ENCODE measurements around the gene TSHZ2. TPM values are rescaled to one million over a fixed set of nuclear protein-coding genes. Genes with fewer than 3 reads are reported as not detected.

TSHZ2 gene
- polyA plus RNA-seq, 1 donor from 2014 or later, result 4.6 TPM

- Histone ChIP-seq H2AFZ (ENCODE audit: low read depth, low read length) (no peak overlapping the region), H3K36me3 (ENCODE audit: insufficient read depth, low read length) (no peaks in the 10 kb centered on the region), H3K9me3 (ENCODE audit: low read length) (no peaks in the 10 kb centered on the region), H3K4me2 (ENCODE audit: low read length) (no peak overlapping the region), H3K27me3 (ENCODE audit: insufficient read depth, low read depth, low read length) (no peaks in the 10 kb centered on the region), H3K79me2 (replicated peaks; ENCODE audit: insufficient read depth, low read length) (no peaks in the 10 kb centered on the region), H3F3A (ENCODE audit: insufficient read depth, low read length, poor library complexity, severe bottlenecking) (no peaks in the 10 kb centered on the region), H4K20me1 (ENCODE audit: insufficient read depth) (no peaks in the 10 kb centered on the region), H3K4me3 (ENCODE audit: low read length) (no peak overlapping the region), H3K9ac (ENCODE audit: low read length) (no peak overlapping the region), H3K9me2 (ENCODE audit: insufficient read depth, low read length) (no peaks in the 10 kb centered on the region), H3K27ac (ENCODE audit: low read length) (no peak overlapping the region)
- no peak for TF ChIP-seq POLR2AphosphoS5 (IDR thresholded peaks at IDR 0.05)
- TF ChIP-seq CTCF (IDR thresholded peaks at IDR 0.05; ENCODE audit: poor library complexity, severe bottlenecking), result no peak
- no peak for TF ChIP-seq EP300 (conservative IDR thresholded peaks at IDR 0.05; ENCODE audit: poor library complexity, severe bottlenecking)
- no peak for TF ChIP-seq TAF1 (IDR thresholded peaks at IDR 0.05; ENCODE audit: low read depth)
- TF ChIP-seq MXI1 (conservative IDR thresholded peaks at IDR 0.05; ENCODE audit: poor library complexity, severe bottlenecking), result no peak
- no peak for TF ChIP-seq SMC3 (conservative IDR thresholded peaks at IDR 0.05; ENCODE audit: poor library complexity)
- no peak for TF ChIP-seq EZH2 (IDR thresholded peaks at IDR 0.05; ENCODE audit: borderline replicate concordance, insufficient read depth, low read length, poor library complexity, severe bottlenecking)
- TF ChIP-seq RAD21 (conservative IDR thresholded peaks at IDR 0.05), result no peak
- no peak for TF ChIP-seq REST (IDR thresholded peaks at IDR 0.05; ENCODE audit: borderline replicate concordance)
Observed at GRCh38 chr20:52954849-52955248, 17.3 kb upstream of the TSHZ2 start.

- H3K9me2 ChIP-seq (ENCODE audit: insufficient read depth, low read length), result no peaks in the 10 kb centered on the region
- H3K27ac ChIP-seq (ENCODE audit: low read length), result no peak overlapping the region
- no peak overlapping the region for H3K4me2 ChIP-seq (ENCODE audit: low read length)
- no peaks in the 10 kb centered on the region for H3K27me3 ChIP-seq (ENCODE audit: insufficient read depth, low read depth, low read length)
- no peaks in the 10 kb centered on the region for H3F3A ChIP-seq (ENCODE audit: insufficient read depth, low read length, poor library complexity, severe bottlenecking)
- H4K20me1 ChIP-seq (ENCODE audit: insufficient read depth), result no peaks in the 10 kb centered on the region
- TF ChIP-seq POLR2AphosphoS5 (IDR thresholded peaks at IDR 0.05) (no peak), TAF1 (IDR thresholded peaks at IDR 0.05; ENCODE audit: low read depth) (no peak), EZH2 (IDR thresholded peaks at IDR 0.05; ENCODE audit: borderline replicate concordance, insufficient read depth, low read length, poor library complexity, severe bottlenecking) (no peak), RAD21 (conservative IDR thresholded peaks at IDR 0.05) (no peak), REST (IDR thresholded peaks at IDR 0.05; ENCODE audit: borderline replicate concordance) (no peak), CTCF (IDR thresholded peaks at IDR 0.05; ENCODE audit: poor library complexity, severe bottlenecking) (no peak), SMC3 (conservative IDR thresholded peaks at IDR 0.05; ENCODE audit: poor library complexity) (no peak), MXI1 (conservative IDR thresholded peaks at IDR 0.05; ENCODE audit: poor library complexity, severe bottlenecking) (no peak), EP300 (conservative IDR thresholded peaks at IDR 0.05; ENCODE audit: poor library complexity, severe bottlenecking) (no peak)
- no peaks in the 10 kb centered on the region for H3K9me3 ChIP-seq (ENCODE audit: low read length)
- H2AFZ ChIP-seq (ENCODE audit: low read depth, low read length), result no peak overlapping the region
- no peaks in the 10 kb centered on the region for H3K79me2 ChIP-seq (replicated peaks; ENCODE audit: insufficient read depth, low read length)
- no peak overlapping the region for H3K4me3 ChIP-seq (ENCODE audit: low read length)
- no peaks in the 10 kb centered on the region for H3K36me3 ChIP-seq (ENCODE audit: insufficient read depth, low read length)
- no peak overlapping the region for H3K9ac ChIP-seq (ENCODE audit: low read length)
Observed at GRCh38 chr20:52958211-52958610, 13.9 kb upstream of the TSHZ2 start.
